ENCODE measurements around the gene AGTRAP.

Gene AGTRAP

GRCh38 chr1:11735854-11736745 lies at the start of gene AGTRAP:
TSS of gene AGTRAP (plus strand) at chr1:11736136. CDS start at chr1:11736209, 73 bp downstream.
- peak; percentile 92 for DNase-seq (ENCODE audit: low read depth)

GRCh38 chr1:11688506-11688905 lies 47.4 kb upstream of the AGTRAP start:
- no peak for DNase-seq (ENCODE audit: low read depth)

GRCh38 chr1:11690397-11691301 lies 45.3 kb upstream of the AGTRAP start:
- DNase-seq (ENCODE audit: low read depth) = no peak

GRCh38 chr1:11691302-11691914 lies 44.5 kb upstream of the AGTRAP start, which contains the start of gene DRAXIN:
TSS of gene DRAXIN (plus strand) at chr1:11691710. CDS start at chr1:11706259, 14,549 bp downstream.
- no peak for DNase-seq (ENCODE audit: low read depth)

GRCh38 chr1:11691928-11692711 lies 43.8 kb upstream of the AGTRAP start:
- DNase-seq (ENCODE audit: low read depth) = no peak

GRCh38 chr1:11693024-11693590 lies 42.8 kb upstream of the AGTRAP start:
- DNase-seq (ENCODE audit: low read depth) = peak; percentile 26

- no peak for DNase-seq (ENCODE audit: low read depth)
Measured at GRCh38 chr1:11693917-11694316, 42.0 kb upstream of the AGTRAP start.

GRCh38 chr1:11695861-11696260 lies 40.1 kb upstream of the AGTRAP start:
- DNase-seq (ENCODE audit: low read depth) = no peak

- no peak for DNase-seq (ENCODE audit: low read depth)
Measured at GRCh38 chr1:11697188-11697892, 38.6 kb upstream of the AGTRAP start.

GRCh38 chr1:11697893-11698210 lies 38.1 kb upstream of the AGTRAP start:
- no peak for DNase-seq (ENCODE audit: low read depth)

GRCh38 chr1:11700601-11701467 lies 35.1 kb upstream of the AGTRAP start:
- DNase-seq (ENCODE audit: low read depth) = no peak

- DNase-seq (ENCODE audit: low read depth) = no peak
Measured at GRCh38 chr1:11701551-11701961, 34.4 kb upstream of the AGTRAP start.

- no peak for DNase-seq (ENCODE audit: low read depth)
Measured at GRCh38 chr1:11701981-11702803, 33.7 kb upstream of the AGTRAP start.

GRCh38 chr1:11703357-11704193 lies 32.4 kb upstream of the AGTRAP start:
- DNase-seq (ENCODE audit: low read depth) = no peak

- DNase-seq (ENCODE audit: low read depth) = no peak
Measured at GRCh38 chr1:11704194-11704529, 31.8 kb upstream of the AGTRAP start.

GRCh38 chr1:11704691-11705475 lies 31.1 kb upstream of the AGTRAP start:
- no peak for DNase-seq (ENCODE audit: low read depth)

- DNase-seq (ENCODE audit: low read depth) = no peak
Measured at GRCh38 chr1:11705596-11705995, 30.3 kb upstream of the AGTRAP start.
